Amniotic stem cell (primary cell): ENCODE results near the gene ACAT2.
"Not testable (repeated sequence)": the region's sequence is repeated elsewhere in the genome, so short reads cannot be mapped to it uniquely, and the experiment has no call there.

ENCODE experiments used
- DNase-seq: peaks from one replicate; lab custom pipeline; 2025; lab: John Stamatoyannopoulos, UW

Gene ACAT2

GRCh38 chr6:159813781-159814180, 51.9 kb downstream of the ACAT2 start:
- no peak for DNase-seq

- no peak for DNase-seq
Observed at GRCh38 chr6:159815410-159815809, 53.6 kb downstream of the ACAT2 start.

GRCh38 chr6:159816775-159817174, 54.9 kb downstream of the ACAT2 start:
- DNase-seq, result not testable (repeated sequence)

GRCh38 chr6:159817951-159818739, 56.3 kb downstream of the ACAT2 start:
- DNase-seq, result no peak

GRCh38 chr6:159819098-159819497, 57.3 kb downstream of the ACAT2 start:
- DNase-seq, result no peak

- DNase-seq, result no peak
Observed at GRCh38 chr6:159819932-159820640, 58.2 kb downstream of the ACAT2 start.

- DNase-seq, result no peak
Observed at GRCh38 chr6:159821122-159821521, 59.3 kb downstream of the ACAT2 start.

GRCh38 chr6:159821726-159822125, 59.9 kb downstream of the ACAT2 start:
- no peak for DNase-seq

- no peak for DNase-seq
Observed at GRCh38 chr6:159823953-159824352, 62.1 kb downstream of the ACAT2 start.

GRCh38 chr6:159824690-159825089, 62.8 kb downstream of the ACAT2 start:
- not testable (repeated sequence) for DNase-seq

- DNase-seq, result no peak
Observed at GRCh38 chr6:159826004-159826403, 64.2 kb downstream of the ACAT2 start.

- DNase-seq, result no peak
Observed at GRCh38 chr6:159826968-159827647, 65.3 kb downstream of the ACAT2 start.

- DNase-seq, result no peak
Observed at GRCh38 chr6:159828074-159828473, 66.2 kb downstream of the ACAT2 start.
